ENCODE measurements around the gene HMCN1. TPM values are rescaled to one million over a fixed set of nuclear protein-coding genes. Genes with fewer than 3 reads are reported as not detected.

HMCN1 gene
- total RNA-seq, 6 donors from 2014 or later = 15.7 to 43.3 (median 27.2) TPM

DNA sequence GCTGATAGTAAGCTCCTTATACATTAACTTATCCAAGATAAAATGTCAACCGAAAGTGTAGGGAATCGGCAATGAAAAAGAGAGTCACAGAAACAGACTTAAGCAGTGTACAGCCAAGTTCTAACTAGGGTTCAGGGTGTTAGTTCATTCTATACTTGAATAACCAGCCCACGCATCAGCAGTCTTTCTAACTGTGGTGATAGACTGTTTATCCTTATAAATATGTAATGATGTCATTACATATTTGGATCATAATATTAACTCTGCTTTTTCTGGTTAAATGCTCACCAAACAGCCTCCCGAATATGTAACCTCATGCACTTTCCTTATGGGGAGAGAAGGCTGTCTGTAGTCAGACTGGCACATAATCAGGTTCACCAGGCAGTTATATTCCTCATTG, 11.0 kb downstream of the HMCN1 start:
- H3K36me3 ChIP-seq = no peaks in the 10 kb centered on the region
- ATAC-seq (ENCODE audit: low FRiP score in 2 of 2) = no peak
- H3K9me3 ChIP-seq = no peaks in the 10 kb centered on the region
- no peak for DNase-seq
- H3K4me3 ChIP-seq = no peak overlapping the region
- no peak for TF ChIP-seq POLR2AphosphoS5 (IDR thresholded peaks at IDR 0.05)
- 83% methylated on average over 4 of the region's 4 CpGs for WGBS, 2 donors
- H3K27me3 ChIP-seq = no peaks in the 10 kb centered on the region
- H3K4me1 ChIP-seq = peaks cover 0 to 4% (median 0%) of the 10 kb centered on the region in 4 donors
- no peak overlapping the region for H3K27ac ChIP-seq

DNA sequence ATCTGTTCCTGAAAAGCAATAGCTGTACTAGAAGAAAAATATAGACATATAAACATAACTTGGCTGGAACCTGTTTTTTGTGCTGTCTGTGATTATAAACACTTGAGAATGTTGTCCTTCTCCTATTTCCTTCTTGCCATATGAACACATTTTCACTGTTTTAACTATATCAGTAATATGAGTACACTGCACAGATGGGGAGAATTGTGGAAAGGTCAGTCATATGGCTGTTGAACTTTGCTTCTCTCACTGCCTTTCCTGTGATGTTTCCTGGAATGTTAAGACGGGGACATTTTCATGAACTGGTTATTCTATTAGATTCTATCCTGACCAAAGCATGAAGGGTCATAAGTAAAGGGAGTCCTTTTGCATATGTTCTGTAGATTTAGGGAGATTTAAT, 24.9 kb downstream of the HMCN1 start:
- H3K4me3 ChIP-seq = no peak overlapping the region
- 81 to 86% methylated on average over 1 of the region's 1 CpG for WGBS, 2 donors
- no peak for DNase-seq
- no peak for ATAC-seq (ENCODE audit: low FRiP score in 2 of 2)
- H3K27ac ChIP-seq = no peak overlapping the region
- no peak for TF ChIP-seq EP300 (IDR thresholded peaks at IDR 0.05)
- TF ChIP-seq POLR2AphosphoS5 (IDR thresholded peaks at IDR 0.05) = no peak
- no peak for TF ChIP-seq POLR2A (IDR thresholded peaks at IDR 0.05)
- TF ChIP-seq, protein P1, sequence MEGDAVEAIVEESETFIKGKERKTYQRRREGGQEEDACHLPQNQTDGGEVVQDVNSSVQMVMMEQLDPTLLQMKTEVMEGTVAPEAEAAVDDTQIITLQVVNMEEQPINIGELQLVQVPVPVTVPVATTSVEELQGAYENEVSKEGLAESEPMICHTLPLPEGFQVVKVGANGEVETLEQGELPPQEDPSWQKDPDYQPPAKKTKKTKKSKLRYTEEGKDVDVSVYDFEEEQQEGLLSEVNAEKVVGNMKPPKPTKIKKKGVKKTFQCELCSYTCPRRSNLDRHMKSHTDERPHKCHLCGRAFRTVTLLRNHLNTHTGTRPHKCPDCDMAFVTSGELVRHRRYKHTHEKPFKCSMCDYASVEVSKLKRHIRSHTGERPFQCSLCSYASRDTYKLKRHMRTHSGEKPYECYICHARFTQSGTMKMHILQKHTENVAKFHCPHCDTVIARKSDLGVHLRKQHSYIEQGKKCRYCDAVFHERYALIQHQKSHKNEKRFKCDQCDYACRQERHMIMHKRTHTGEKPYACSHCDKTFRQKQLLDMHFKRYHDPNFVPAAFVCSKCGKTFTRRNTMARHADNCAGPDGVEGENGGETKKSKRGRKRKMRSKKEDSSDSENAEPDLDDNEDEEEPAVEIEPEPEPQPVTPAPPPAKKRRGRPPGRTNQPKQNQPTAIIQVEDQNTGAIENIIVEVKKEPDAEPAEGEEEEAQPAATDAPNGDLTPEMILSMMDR (IDR thresholded peaks at IDR 0.05) = no peak
- H3K4me1 ChIP-seq = no peaks in the 10 kb centered on the region
- no peaks in the 10 kb centered on the region for H3K9me3 ChIP-seq
- no peaks in the 10 kb centered on the region for H3K36me3 ChIP-seq
- H3K27me3 ChIP-seq = no peaks in the 10 kb centered on the region

DNA sequence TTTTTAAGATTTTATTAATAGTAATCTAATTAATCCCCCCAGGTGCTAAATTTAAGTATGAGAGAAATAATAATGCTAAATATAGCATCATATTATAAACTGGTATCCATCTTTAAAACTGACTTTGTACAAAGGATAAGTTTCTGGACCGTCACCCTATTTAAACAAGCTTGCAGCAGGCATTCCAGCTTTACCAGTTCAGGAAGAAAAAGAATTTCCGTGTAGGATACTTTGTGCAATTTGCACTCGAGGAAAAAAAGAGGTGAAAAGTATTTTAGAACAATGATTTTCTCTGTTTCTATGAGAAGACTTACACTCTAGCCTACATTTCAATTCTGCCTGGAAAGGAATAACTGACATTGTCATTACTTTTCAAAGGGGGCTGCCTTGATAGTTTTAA, 27.6 kb downstream of the HMCN1 start:
- no peak overlapping the region for H3K27ac ChIP-seq
- TF ChIP-seq EP300 (IDR thresholded peaks at IDR 0.05) (no peak), POLR2A (IDR thresholded peaks at IDR 0.05) (no peak), POLR2AphosphoS5 (IDR thresholded peaks at IDR 0.05) (no peak)
- TF ChIP-seq, protein P1 (IDR thresholded peaks at IDR 0.05) = no peak
- ATAC-seq (ENCODE audit: low FRiP score in 2 of 2) = no peak

DNA sequence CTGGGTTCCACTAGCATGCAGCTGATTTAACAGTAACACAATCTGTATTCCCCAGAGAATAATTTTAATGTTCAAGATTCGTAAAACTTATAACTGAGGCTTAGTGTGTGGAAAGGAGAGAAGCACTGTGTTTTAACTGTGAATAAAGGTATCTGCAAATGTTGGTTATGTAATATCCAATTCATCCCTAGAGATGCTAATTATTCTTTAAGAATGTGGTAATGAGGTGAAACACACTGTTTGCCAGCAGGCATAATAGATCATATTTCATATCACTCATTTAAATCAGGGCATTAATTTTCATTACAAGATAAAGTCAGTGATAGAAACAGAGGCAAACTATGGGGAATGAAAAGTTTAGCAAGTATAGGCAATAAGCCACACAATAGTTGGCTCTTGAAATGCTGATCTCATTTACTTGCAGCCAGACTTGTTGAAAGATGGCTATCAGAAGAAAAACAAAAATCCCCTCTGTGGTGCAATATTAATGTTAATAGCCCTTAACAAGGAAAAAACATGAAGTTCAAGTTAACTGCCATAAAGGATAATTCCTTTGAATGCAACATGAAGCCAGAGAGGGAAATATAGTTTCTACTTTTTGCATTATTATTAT, 33.4 kb downstream of the HMCN1 start:
- no peak overlapping the region for H3K27ac ChIP-seq
- WGBS, 2 donors = 73 to 76% methylated on average over 1 of the region's 1 CpG
- no peak for ATAC-seq (ENCODE audit: low FRiP score in 2 of 2)
- no peaks in the 10 kb centered on the region for H3K36me3 ChIP-seq
- no peaks in the 10 kb centered on the region for H3K4me1 ChIP-seq
- no peaks in the 10 kb centered on the region for H3K27me3 ChIP-seq
- no peak for DNase-seq
- H3K4me3 ChIP-seq = no peak overlapping the region
- no peaks in the 10 kb centered on the region for H3K9me3 ChIP-seq
- TF ChIP-seq EP300 (IDR thresholded peaks at IDR 0.05) (no peak), POLR2A (IDR thresholded peaks at IDR 0.05) (no peak), POLR2AphosphoS5 (IDR thresholded peaks at IDR 0.05) (no peak)
- TF ChIP-seq, protein P1 (IDR thresholded peaks at IDR 0.05) = no peak

More for the DNA sequence above, 27.6 kb downstream of the HMCN1 start:
- Histone ChIP-seq H3K4me1 (no peaks in the 10 kb centered on the region), H3K36me3 (no peaks in the 10 kb centered on the region), H3K4me3 (no peak overlapping the region), H3K9me3 (no peaks in the 10 kb centered on the region), H3K27me3 (no peaks in the 10 kb centered on the region)
- WGBS, 2 donors = 55 to 64% methylated on average over 3 of the region's 3 CpGs
- no peak for DNase-seq

DNA sequence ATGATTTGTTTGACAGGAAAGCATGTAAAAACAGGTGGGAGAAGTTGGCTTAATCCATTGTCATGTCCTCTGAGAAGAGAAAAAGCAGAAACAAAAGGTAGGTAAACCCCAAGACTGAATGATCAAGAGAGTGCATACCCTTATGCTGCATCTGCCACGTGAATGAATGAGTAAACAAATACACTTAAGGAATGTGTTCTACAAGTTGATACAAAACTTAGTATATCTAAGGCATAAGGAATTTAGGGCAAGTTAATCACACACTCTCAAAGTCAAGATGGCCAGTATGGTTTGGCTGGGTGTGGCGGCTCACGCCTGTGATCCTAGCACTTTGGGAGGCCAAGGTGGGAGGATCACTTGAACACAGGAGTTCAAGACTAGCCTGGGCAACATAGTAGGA, 34.2 kb downstream of the HMCN1 start:
- no peak overlapping the region for H3K27ac ChIP-seq
- no peaks in the 10 kb centered on the region for H3K36me3 ChIP-seq
- 88% methylated on average over 3 of the region's 3 CpGs for WGBS, 2 donors
- H3K4me1 ChIP-seq = no peaks in the 10 kb centered on the region
- TF ChIP-seq POLR2AphosphoS5 (IDR thresholded peaks at IDR 0.05) = no peak
- TF ChIP-seq EP300 (IDR thresholded peaks at IDR 0.05) = no peak
- TF ChIP-seq POLR2A (IDR thresholded peaks at IDR 0.05) = no peak
- TF ChIP-seq, protein P1 (IDR thresholded peaks at IDR 0.05) = no peak
- no peak for DNase-seq
- H3K27me3 ChIP-seq = no peaks in the 10 kb centered on the region
- no peaks in the 10 kb centered on the region for H3K9me3 ChIP-seq
- no peak for ATAC-seq (ENCODE audit: low FRiP score in 2 of 2)
- no peak overlapping the region for H3K4me3 ChIP-seq

All from upper lobe of left lung (tissue), 6 donors.